ENCODE measurements around the gene NLRC4.

DNA sequence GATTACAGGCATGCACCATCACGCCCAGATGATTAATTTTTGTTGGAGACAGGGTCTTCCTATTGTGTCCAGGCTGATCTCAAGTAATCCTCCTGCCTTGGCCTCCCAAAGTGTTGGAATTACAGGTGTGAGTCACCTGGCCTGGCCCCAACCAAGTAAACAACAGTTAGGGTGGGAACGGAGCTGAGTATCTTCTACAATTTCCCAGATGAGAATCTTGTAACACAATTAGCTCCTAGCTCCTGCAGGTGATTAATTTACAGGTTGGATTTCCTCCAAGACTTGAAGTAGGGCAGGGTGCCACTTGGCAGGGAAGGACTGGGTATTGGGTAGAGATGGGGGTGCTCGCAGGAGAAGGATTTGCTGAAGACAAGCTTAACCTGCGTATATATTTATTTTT lies 17.8 kb downstream of the NLRC4 start:
- TF ChIP-seq, protein P1, sequence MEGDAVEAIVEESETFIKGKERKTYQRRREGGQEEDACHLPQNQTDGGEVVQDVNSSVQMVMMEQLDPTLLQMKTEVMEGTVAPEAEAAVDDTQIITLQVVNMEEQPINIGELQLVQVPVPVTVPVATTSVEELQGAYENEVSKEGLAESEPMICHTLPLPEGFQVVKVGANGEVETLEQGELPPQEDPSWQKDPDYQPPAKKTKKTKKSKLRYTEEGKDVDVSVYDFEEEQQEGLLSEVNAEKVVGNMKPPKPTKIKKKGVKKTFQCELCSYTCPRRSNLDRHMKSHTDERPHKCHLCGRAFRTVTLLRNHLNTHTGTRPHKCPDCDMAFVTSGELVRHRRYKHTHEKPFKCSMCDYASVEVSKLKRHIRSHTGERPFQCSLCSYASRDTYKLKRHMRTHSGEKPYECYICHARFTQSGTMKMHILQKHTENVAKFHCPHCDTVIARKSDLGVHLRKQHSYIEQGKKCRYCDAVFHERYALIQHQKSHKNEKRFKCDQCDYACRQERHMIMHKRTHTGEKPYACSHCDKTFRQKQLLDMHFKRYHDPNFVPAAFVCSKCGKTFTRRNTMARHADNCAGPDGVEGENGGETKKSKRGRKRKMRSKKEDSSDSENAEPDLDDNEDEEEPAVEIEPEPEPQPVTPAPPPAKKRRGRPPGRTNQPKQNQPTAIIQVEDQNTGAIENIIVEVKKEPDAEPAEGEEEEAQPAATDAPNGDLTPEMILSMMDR (IDR thresholded peaks at IDR 0.05) = no peak
- no peak for TF ChIP-seq POLR2A (IDR thresholded peaks at IDR 0.05)
